ENCODE data around the gene EGFR.

EGFR gene

DNA sequence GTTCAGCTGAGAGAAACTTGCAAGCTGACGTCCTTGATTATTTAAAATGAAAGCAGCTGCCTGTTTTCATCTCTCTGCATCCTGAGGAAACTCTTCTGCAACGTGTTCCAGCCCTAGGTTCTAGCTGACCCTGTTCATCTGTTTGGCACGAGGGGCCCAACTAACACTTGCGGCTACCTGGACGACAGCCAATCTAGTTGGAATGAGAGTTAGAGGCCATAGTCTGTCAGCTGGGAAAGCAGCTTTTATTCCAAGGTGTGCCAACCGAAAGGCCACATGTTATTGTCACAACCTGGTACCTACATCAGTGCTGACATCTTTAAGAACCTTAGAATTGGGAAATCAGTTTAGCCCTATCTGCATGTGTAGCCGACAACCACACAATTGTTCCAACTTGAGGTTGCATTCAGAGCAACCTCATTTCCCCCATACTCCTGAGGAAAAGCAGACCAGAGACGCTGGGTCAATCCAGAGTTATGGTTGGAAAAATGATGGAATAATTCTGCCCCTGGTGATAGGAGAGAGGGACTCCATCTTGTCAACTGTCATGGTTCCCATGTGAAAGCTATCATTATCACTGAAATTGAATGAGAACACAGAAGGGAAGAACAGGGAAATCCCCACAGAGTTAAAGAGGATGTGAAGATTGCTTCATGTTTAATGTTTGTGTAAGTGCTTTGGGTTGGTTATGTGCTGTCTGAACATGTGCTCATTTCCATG, 121.6 kb downstream of the EGFR start:
- Histone ChIP-seq H3K9me3 (replicated peaks in 1 of 2; ENCODE audit: control insufficient read depth in 2 of 2, insufficient read depth in 1 of 2, low read depth in 1 of 2, low read length in 2 of 2) (peaks cover 0 to 5% of the 10 kb centered on the region in 2 donors), H2BK5ac (ENCODE audit: low read length) (no peak overlapping the region), H4K8ac (ENCODE audit: low read depth, low read length) (no peak overlapping the region), H3K4ac (ENCODE audit: low read length) (no peak overlapping the region), H3K18ac (ENCODE audit: low read length) (no peak overlapping the region), H3K27ac (replicated peaks; ENCODE audit: low read length) (no peak overlapping the region), H3K23ac (ENCODE audit: low read depth, low read length, poor library complexity) (no peak overlapping the region), H3K4me3 (ENCODE audit: low read length in 2 of 2) (no peak overlapping the region), H3K14ac (ENCODE audit: low read length) (no peak overlapping the region), H2AFZ (ENCODE audit: low read length) (no peak overlapping the region), H2AK5ac (ENCODE audit: low read depth, low read length) (no peak overlapping the region), H2BK15ac (ENCODE audit: low read length) (no peak overlapping the region), H2BK120ac (ENCODE audit: low read depth, low read length) (no peak overlapping the region), H3K4me2 (ENCODE audit: insufficient read depth, low read length, poor library complexity, severe bottlenecking) (no peak overlapping the region), H4K91ac (ENCODE audit: low read depth, low read length, poor library complexity) (no peak overlapping the region), H3K27me3 (ENCODE audit: control insufficient read depth in 3 of 3, insufficient read depth in 3 of 3, low read depth in 1 of 3, low read length in 3 of 3) (no peaks in the 10 kb centered on the region), H3K36me3 (replicated peaks in 1 of 2; ENCODE audit: control insufficient read depth in 2 of 2, insufficient read depth in 2 of 2, low read length in 2 of 2) (peaks cover 0 to 7% of the 10 kb centered on the region in 2 donors), H3K4me1 (ENCODE audit: control insufficient read depth in 2 of 2, insufficient read depth in 1 of 2, low read depth in 1 of 2, low read length in 2 of 2) (peaks cover 1 to 4% of the 10 kb centered on the region in 2 donors), H3K9ac (ENCODE audit: low read depth, low read length, poor library complexity) (no peak overlapping the region), H2BK12ac (ENCODE audit: low read length) (no peak overlapping the region), H3K79me1 (ENCODE audit: low read depth, low read length) (no peaks in the 10 kb centered on the region)
- WGBS, 2 donors (ENCODE audit: extremely low coverage in 2 of 2, insufficient read length in 2 of 2, insufficient replicate concordance in 1 of 2): no CpG with 5 or more reads among the region's 8 CpGs
- no peak for DNase-seq (ENCODE audit: low spot score)

DNA sequence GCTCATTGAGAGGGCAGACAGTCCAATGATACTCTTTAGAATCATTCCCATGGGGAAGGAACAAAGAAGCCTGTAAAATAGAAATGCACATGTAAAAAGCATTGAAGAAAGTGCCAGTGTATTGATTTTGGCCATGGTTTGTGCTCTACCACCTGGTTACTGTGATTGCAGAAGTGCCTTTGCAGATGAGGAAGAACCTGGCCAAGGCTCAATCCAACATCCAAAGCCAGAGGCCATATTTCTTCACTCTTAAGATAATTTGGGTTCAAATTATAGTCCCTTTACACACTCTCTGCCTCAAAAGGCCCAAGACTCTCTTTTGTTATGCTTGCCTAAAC, 122.1 kb downstream of the EGFR start:
- H4K91ac ChIP-seq (ENCODE audit: low read depth, low read length, poor library complexity): no peak overlapping the region
- H2AFZ ChIP-seq (ENCODE audit: low read length): no peak overlapping the region
- no peak overlapping the region for H3K9ac ChIP-seq (ENCODE audit: low read depth, low read length, poor library complexity)
- H2BK120ac ChIP-seq (ENCODE audit: low read depth, low read length): no peak overlapping the region
- no peak overlapping the region for H2BK12ac ChIP-seq (ENCODE audit: low read length)
- no peak overlapping the region for H3K23ac ChIP-seq (ENCODE audit: low read depth, low read length, poor library complexity)
- H3K9me3 ChIP-seq (replicated peaks in 1 of 2; ENCODE audit: control insufficient read depth in 2 of 2, insufficient read depth in 1 of 2, low read depth in 1 of 2, low read length in 2 of 2): peaks cover 0 to 5% of the 10 kb centered on the region in 2 donors
- H3K4me2 ChIP-seq (ENCODE audit: insufficient read depth, low read length, poor library complexity, severe bottlenecking): no peak overlapping the region
- H2BK5ac ChIP-seq (ENCODE audit: low read length): no peak overlapping the region
- H3K4ac ChIP-seq (ENCODE audit: low read length): no peak overlapping the region
- DNase-seq (ENCODE audit: low spot score): no peak
- H3K4me1 ChIP-seq (ENCODE audit: control insufficient read depth in 2 of 2, insufficient read depth in 1 of 2, low read depth in 1 of 2, low read length in 2 of 2): peaks cover 1 to 4% of the 10 kb centered on the region in 2 donors
- no peak overlapping the region for H3K14ac ChIP-seq (ENCODE audit: low read length)
- no peaks in the 10 kb centered on the region for H3K27me3 ChIP-seq (ENCODE audit: control insufficient read depth in 3 of 3, insufficient read depth in 3 of 3, low read depth in 1 of 3, low read length in 3 of 3)
- no peak overlapping the region for H4K8ac ChIP-seq (ENCODE audit: low read depth, low read length)
- H2AK5ac ChIP-seq (ENCODE audit: low read depth, low read length): no peak overlapping the region
- no peaks in the 10 kb centered on the region for H3K79me1 ChIP-seq (ENCODE audit: low read depth, low read length)
- peaks cover 0 to 7% of the 10 kb centered on the region in 2 donors for H3K36me3 ChIP-seq (replicated peaks in 1 of 2; ENCODE audit: control insufficient read depth in 2 of 2, insufficient read depth in 2 of 2, low read length in 2 of 2)
- H3K27ac ChIP-seq (replicated peaks; ENCODE audit: low read length): no peak overlapping the region
- H3K4me3 ChIP-seq (ENCODE audit: low read length in 2 of 2): no peak overlapping the region
- no peak overlapping the region for H2BK15ac ChIP-seq (ENCODE audit: low read length)
- no peak overlapping the region for H3K18ac ChIP-seq (ENCODE audit: low read length)

DNA sequence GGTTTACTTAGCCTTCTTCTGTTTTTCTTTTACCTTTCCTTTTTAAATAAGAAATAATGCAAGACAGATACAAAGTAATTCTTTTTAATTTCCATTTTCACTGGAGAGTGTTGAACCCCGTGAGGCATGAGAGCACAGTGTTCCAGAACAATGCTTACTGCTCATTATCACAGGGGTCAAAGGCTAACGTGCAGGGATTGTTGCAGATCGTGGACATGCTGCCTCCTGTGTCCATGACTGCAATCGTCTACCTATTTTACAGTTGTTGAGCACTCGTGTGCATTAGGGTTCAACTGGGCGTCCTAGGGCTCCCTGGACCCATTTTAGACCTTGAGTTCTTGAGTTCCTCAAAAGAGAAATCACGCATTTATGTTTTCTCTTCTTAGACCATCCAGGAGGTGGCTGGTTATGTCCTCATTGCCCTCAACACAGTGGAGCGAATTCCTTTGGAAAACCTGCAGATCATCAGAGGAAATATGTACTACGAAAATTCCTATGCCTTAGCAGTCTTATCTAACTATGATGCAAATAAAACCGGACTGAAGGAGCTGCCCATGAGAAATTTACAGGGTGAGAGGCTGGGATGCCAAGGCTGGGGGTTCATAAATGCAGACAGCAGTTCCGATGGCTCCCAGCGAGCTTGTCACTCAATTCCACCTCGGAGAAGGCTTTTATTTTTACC, 124.2 kb downstream of the EGFR start:
- Histone ChIP-seq H3K4ac (ENCODE audit: low read length) (no peak overlapping the region), H2BK12ac (ENCODE audit: low read length) (no peak overlapping the region), H3K4me3 (ENCODE audit: low read length in 2 of 2) (no peak overlapping the region), H3K4me1 (ENCODE audit: control insufficient read depth in 2 of 2, insufficient read depth in 1 of 2, low read depth in 1 of 2, low read length in 2 of 2) (peaks cover 1 to 4% of the 10 kb centered on the region in 2 donors), H3K27ac (replicated peaks; ENCODE audit: low read length) (no peak overlapping the region), H3K9me3 (replicated peaks in 1 of 2; ENCODE audit: control insufficient read depth in 2 of 2, insufficient read depth in 1 of 2, low read depth in 1 of 2, low read length in 2 of 2) (peaks cover 0 to 5% of the 10 kb centered on the region in 2 donors), H3K36me3 (replicated peaks in 1 of 2; ENCODE audit: control insufficient read depth in 2 of 2, insufficient read depth in 2 of 2, low read length in 2 of 2) (peaks cover 0 to 21% of the 10 kb centered on the region in 2 donors), H2BK5ac (ENCODE audit: low read length) (no peak overlapping the region), H3K4me2 (ENCODE audit: insufficient read depth, low read length, poor library complexity, severe bottlenecking) (no peak overlapping the region), H3K79me1 (ENCODE audit: low read depth, low read length) (no peaks in the 10 kb centered on the region), H4K8ac (ENCODE audit: low read depth, low read length) (no peak overlapping the region), H3K27me3 (ENCODE audit: control insufficient read depth in 3 of 3, insufficient read depth in 3 of 3, low read depth in 1 of 3, low read length in 3 of 3) (no peaks in the 10 kb centered on the region), H2AFZ (ENCODE audit: low read length) (no peak overlapping the region), H3K14ac (ENCODE audit: low read length) (no peak overlapping the region), H3K23ac (ENCODE audit: low read depth, low read length, poor library complexity) (no peak overlapping the region), H4K91ac (ENCODE audit: low read depth, low read length, poor library complexity) (no peak overlapping the region), H3K18ac (ENCODE audit: low read length) (no peak overlapping the region), H2BK120ac (ENCODE audit: low read depth, low read length) (no peak overlapping the region), H2AK5ac (ENCODE audit: low read depth, low read length) (no peak overlapping the region), H2BK15ac (ENCODE audit: low read length) (no peak overlapping the region), H3K9ac (ENCODE audit: low read depth, low read length, poor library complexity) (no peak overlapping the region)
- DNase-seq (ENCODE audit: low spot score): no peak
- no CpG with 5 or more reads among the region's 13 CpGs for WGBS, 2 donors (ENCODE audit: extremely low coverage in 2 of 2, insufficient read length in 2 of 2, insufficient replicate concordance in 1 of 2)

DNA sequence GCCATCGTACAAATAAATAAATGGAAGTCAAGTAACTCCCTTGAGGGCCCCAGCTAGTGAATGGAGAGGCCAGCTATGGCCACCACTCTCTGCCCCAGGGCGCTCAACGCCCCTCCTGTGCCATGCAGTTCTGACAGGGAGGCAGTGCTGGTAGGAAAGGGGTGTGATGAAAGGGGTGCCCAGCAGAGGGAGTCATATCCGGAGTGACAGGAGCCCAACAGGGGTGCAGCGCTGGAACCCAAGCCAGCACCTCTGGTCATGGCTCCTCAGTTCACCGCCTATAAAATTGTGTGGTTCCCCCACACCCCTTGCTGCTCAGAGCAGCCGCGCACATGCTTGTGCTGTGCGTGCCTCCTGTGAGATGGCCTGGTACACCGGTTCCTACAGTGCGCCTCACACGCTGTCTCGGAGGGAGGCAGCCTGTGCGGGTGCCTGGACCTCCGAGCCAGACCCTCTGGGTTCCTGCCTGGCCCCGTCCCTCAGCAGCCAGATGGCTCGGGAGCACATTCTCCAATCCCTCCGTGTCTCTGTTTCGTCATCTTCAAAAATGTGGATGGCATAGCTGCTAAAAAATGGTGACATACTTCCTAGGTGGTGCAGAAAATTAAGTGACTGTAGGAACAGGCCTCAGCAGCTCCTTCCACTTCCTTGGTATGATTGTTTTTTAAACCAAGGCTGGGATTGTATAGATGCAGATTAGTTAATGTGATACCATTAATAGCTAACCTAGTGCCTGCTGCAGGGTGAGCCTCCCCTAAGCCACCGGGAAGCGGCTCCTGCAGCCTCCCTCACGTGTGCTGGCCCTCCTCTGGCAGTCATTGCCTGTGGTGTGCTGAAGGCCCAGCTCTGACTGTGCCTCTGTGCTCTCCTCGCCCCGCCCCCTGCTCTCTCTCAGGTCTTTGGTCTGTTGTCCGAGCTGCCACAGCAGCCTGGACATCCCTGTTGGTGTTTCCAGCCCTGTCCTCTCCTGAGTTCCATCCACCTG, 125.8 kb downstream of the EGFR start:
- Histone ChIP-seq H3K9ac (ENCODE audit: low read depth, low read length, poor library complexity) (peak overlapping the region; percentile 44), H3K18ac (ENCODE audit: low read length) (peak overlapping the region; percentile 71), H3K4ac (ENCODE audit: low read length) (no peak overlapping the region), H4K8ac (ENCODE audit: low read depth, low read length) (no peak overlapping the region), H2BK15ac (ENCODE audit: low read length) (no peak overlapping the region), H3K9me3 (replicated peaks in 1 of 2; ENCODE audit: control insufficient read depth in 2 of 2, insufficient read depth in 1 of 2, low read depth in 1 of 2, low read length in 2 of 2) (no peaks in the 10 kb centered on the region), H2BK12ac (ENCODE audit: low read length) (no peak overlapping the region), H3K4me3 (ENCODE audit: low read length in 2 of 2) (no peak overlapping the region), H2AK5ac (ENCODE audit: low read depth, low read length) (peak overlapping the region; percentile 54), H2BK120ac (ENCODE audit: low read depth, low read length) (no peak overlapping the region), H3K23ac (ENCODE audit: low read depth, low read length, poor library complexity) (peak overlapping the region; percentile 52), H3K4me2 (ENCODE audit: insufficient read depth, low read length, poor library complexity, severe bottlenecking) (no peak overlapping the region), H3K14ac (ENCODE audit: low read length) (no peak overlapping the region), H3K79me1 (ENCODE audit: low read depth, low read length) (no peaks in the 10 kb centered on the region), H4K91ac (ENCODE audit: low read depth, low read length, poor library complexity) (no peak overlapping the region), H2AFZ (ENCODE audit: low read length) (no peak overlapping the region), H3K4me1 (ENCODE audit: control insufficient read depth in 2 of 2, insufficient read depth in 1 of 2, low read depth in 1 of 2, low read length in 2 of 2) (peaks cover 1 to 4% of the 10 kb centered on the region in 2 donors), H3K27me3 (ENCODE audit: control insufficient read depth in 3 of 3, insufficient read depth in 3 of 3, low read depth in 1 of 3, low read length in 3 of 3) (no peaks in the 10 kb centered on the region), H3K27ac (replicated peaks; ENCODE audit: low read length) (no peak overlapping the region), H3K36me3 (replicated peaks in 1 of 2; ENCODE audit: control insufficient read depth in 2 of 2, insufficient read depth in 2 of 2, low read length in 2 of 2) (peaks cover 0 to 24% of the 10 kb centered on the region in 2 donors), H2BK5ac (ENCODE audit: low read length) (no peak overlapping the region)
- no peak for DNase-seq (ENCODE audit: low spot score)
- WGBS, 2 donors (ENCODE audit: extremely low coverage in 2 of 2, insufficient read length in 2 of 2, insufficient replicate concordance in 1 of 2): no CpG with 5 or more reads among the region's 25 CpGs
